Activated naive CD8-positive, alpha-beta T cell treated with anti-CD3 and anti-CD28 coated beads, Interleukin-2, amount 10 ng/mL, durations not matched to agents 7 days and 5 days (primary cell): ENCODE measurements around the gene ESF1. TPM values are rescaled to one million over a fixed set of nuclear protein-coding genes. Genes with fewer than 3 reads are reported as not detected.

Experiments
- ATAC-seq: fragments of 150-1000 bp; cut with Tn5 transposase; one replicate; pipeline ENCODE4 v1.10.0; 2021; ENCODE audit warnings: low read depth, moderate library complexity
- POLR2A ChIA-PET: fragments of 350-600 bp; sonication (Branson Sonifier 250); formaldehyde crosslinking; loops from one replicate; lab custom pipeline; 2021; ENCODE audit warnings: antibody characterized with exemption; lab: Charles Lee
- DNase-seq: peaks from one replicate; pipeline ENCODE4 v3.0.0; 2021
- H3K27ac Mint-ChIP-seq: one replicate; pipeline ENCODE4 v1.8.0; 2022; ENCODE audit warnings: mild to moderate bottlenecking, mixed read lengths
- H3K27me3 Mint-ChIP-seq: one replicate; pipeline ENCODE4 v1.8.0; 2022; ENCODE audit warnings: mild to moderate bottlenecking, moderate library complexity, mixed read lengths
- H3K36me3 Mint-ChIP-seq: one replicate; pipeline ENCODE4 v1.8.0; 2021; ENCODE audit warnings: mild to moderate bottlenecking, mixed read lengths
- H3K4me1 Mint-ChIP-seq: one replicate; pipeline ENCODE4 v1.8.0; 2021; ENCODE audit warnings: mixed read lengths
- H3K4me3 Mint-ChIP-seq: one replicate; pipeline ENCODE4 v1.8.0; 2022; ENCODE audit warnings: mild to moderate bottlenecking, moderate library complexity, mixed read lengths
- H3K9me3 Mint-ChIP-seq: one replicate; pipeline ENCODE4 v1.8.0; 2021; ENCODE audit warnings: mixed read lengths
- total RNA-seq, 2 experiments: library from RNA; stranded (reverse); gene quantifications; one replicate each; pipeline ENCODE4 v1.2.3, GENCODE V29; 2021

Gene ESF1
- total RNA-seq, 2 experiments from 2014 or later: 11.4 to 12.4 TPM

- Mint-ChIP-seq H3K9me3 (peaks cover 2% of the 10 kb centered on the region), H3K27ac (no peak overlapping the region), H3K36me3 (no peaks in the 10 kb centered on the region), H3K4me3 (no peak overlapping the region), H3K4me1 (no peaks in the 10 kb centered on the region), H3K27me3 (peaks cover 3% of the 10 kb centered on the region)
- POLR2A ChIA-PET: no interaction called here
- ATAC-seq (no peak), DNase-seq (no peak)
Measured at GRCh38 chr20:13701486-13701885, 83.2 kb downstream of the ESF1 start.

DNA sequence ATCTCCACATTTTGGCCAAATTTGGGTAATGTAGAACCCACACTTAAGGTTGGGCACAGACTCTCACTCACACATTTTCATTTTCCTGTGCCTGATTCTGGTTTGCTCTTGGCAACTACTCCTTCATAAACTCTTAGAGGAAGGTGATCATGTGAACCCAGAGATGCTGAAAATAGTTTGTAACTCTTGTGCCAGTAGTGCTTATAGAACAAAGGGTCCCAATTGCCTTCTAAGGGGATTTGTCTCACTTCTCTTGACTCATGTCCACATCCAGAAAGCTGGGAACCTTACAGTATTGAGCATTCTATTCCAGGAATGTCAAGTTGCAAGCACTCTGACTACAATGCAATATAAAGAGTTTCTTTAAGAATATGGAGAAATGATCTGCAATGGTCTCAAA lies 84.0 kb downstream of the ESF1 start:
- ATAC-seq: no peak
- no peak overlapping the region for H3K4me3 Mint-ChIP-seq
- H3K9me3 Mint-ChIP-seq: peaks cover 2% of the 10 kb centered on the region
- no peaks in the 10 kb centered on the region for H3K36me3 Mint-ChIP-seq
- H3K27ac Mint-ChIP-seq: no peak overlapping the region
- peaks cover 3% of the 10 kb centered on the region for H3K27me3 Mint-ChIP-seq
- H3K4me1 Mint-ChIP-seq: no peaks in the 10 kb centered on the region
- no peak for DNase-seq
- POLR2A ChIA-PET: no interaction called here

DNA sequence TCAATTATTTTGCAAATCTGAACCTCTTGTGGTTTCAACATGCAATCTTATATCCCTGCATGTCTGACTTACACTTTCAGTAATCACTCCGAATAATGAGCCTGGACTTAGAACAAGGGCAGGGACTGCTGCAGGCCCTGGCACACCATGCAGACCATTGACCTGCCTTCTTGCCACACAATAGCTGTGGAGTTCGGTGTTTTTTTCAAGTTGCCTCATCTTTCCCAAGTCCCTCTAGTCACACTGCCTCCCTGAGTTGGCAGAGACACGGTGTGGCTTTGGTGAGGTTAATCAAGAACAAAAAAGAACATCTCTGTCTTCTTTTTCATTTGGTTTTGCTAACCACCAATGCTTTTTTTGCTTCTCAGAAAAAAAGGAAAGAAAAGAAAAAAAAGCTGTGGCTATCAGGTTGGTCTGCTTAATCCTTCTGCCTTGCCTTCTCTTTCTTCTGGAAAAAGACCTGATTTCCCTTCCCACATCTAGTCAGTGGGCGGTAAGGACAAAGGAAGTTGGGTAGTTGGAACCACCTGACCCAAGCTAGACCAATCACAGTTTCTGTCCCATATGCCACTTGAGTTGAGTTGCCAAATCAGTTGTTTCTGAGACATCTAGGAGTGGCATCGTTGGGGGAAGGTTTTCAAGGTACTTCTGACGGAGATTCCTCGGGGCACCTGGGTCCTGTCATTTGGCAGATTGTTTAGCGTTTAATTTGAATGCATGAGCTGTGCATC lies 90.1 kb downstream of the ESF1 start:
- H3K27me3 Mint-ChIP-seq: peaks cover 7% of the 10 kb centered on the region
- H3K36me3 Mint-ChIP-seq: no peaks in the 10 kb centered on the region
- H3K4me3 Mint-ChIP-seq: no peak overlapping the region
- no peaks in the 10 kb centered on the region for H3K4me1 Mint-ChIP-seq
- no peak overlapping the region for H3K27ac Mint-ChIP-seq
- DNase-seq: no peak
- no peak for ATAC-seq
- peaks cover 3% of the 10 kb centered on the region for H3K9me3 Mint-ChIP-seq
- POLR2A ChIA-PET: no interaction called here

DNA sequence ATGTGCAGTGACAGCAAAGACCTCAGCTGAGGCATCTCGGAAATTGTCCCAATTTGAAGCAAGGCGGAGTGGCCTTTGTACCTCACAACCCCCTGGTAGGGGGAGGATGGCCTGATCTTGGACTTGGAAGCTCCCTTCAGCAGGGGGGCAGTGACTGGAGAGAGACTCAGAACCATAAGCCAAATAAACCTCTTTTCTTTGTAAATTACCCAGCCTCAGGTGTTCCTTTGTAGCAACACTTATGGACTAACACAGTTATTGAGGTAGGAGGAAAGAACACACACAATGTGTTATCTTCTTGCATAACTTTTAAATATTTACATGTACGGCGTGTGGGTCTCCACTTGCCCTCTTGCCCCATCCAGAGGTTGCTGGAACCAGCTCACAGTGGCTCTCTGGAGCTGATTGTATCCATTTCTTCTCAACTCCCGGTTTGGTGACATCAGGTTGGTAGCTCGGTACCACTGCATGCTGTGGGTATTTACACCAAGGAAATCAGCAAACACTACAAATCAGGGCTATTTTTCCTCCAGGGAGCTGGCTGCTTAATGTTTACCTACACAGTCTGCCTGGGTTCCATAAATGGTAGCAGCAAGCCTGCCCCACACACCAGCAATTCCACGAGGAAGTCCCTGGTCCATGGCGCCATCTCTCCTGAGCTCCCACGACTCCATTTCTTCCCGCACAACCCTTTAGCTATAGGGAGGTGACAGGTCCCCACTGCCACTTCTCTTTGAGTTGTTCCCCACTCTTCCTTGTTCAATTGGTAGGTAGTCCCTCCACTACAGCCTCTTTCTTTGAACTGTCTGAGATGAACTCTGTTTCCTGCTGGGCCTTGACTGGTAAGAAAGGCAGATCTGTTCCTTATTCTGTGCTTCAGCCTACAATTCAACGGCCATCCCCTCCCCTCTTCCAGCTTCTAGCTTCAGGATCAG lies 91.7 kb downstream of the ESF1 start:
- no peak for DNase-seq

GRCh38 chr20:13690943-13691342 lies 93.8 kb downstream of the ESF1 start:
- DNase-seq (no peak), ATAC-seq (no peak)
- H3K27ac Mint-ChIP-seq: no peak overlapping the region
- H3K4me3 Mint-ChIP-seq: no peak overlapping the region
- H3K4me1 Mint-ChIP-seq: no peaks in the 10 kb centered on the region
- H3K36me3 Mint-ChIP-seq: no peaks in the 10 kb centered on the region
- POLR2A ChIA-PET: no interaction called here
- peaks cover 4% of the 10 kb centered on the region for H3K27me3 Mint-ChIP-seq
- H3K9me3 Mint-ChIP-seq: peaks cover 3% of the 10 kb centered on the region

More for the DNA sequence above, 91.7 kb downstream of the ESF1 start:
- H3K36me3 Mint-ChIP-seq: no peaks in the 10 kb centered on the region
- no peak for ATAC-seq
- POLR2A ChIA-PET: no interaction called here
- peaks cover 4% of the 10 kb centered on the region for H3K27me3 Mint-ChIP-seq
- no peak overlapping the region for H3K27ac Mint-ChIP-seq
- peaks cover 3% of the 10 kb centered on the region for H3K9me3 Mint-ChIP-seq
- H3K4me1 Mint-ChIP-seq: no peaks in the 10 kb centered on the region
- H3K4me3 Mint-ChIP-seq: no peak overlapping the region

- H3K36me3 Mint-ChIP-seq: no peaks in the 10 kb centered on the region
- H3K27ac Mint-ChIP-seq: no peak overlapping the region
- POLR2A ChIA-PET: no interaction called here
- no peak for DNase-seq
- no peak for ATAC-seq
- peaks cover 3% of the 10 kb centered on the region for H3K9me3 Mint-ChIP-seq
- H3K27me3 Mint-ChIP-seq: peaks cover 5% of the 10 kb centered on the region
- no peak overlapping the region for H3K4me3 Mint-ChIP-seq
- H3K4me1 Mint-ChIP-seq: peaks cover 4% of the 10 kb centered on the region
Measured at GRCh38 chr20:13687815-13688214, 96.9 kb downstream of the ESF1 start.

- no peak for ATAC-seq
- DNase-seq: no peak
- H3K4me3 Mint-ChIP-seq: no peak overlapping the region
- peaks cover 1% of the 10 kb centered on the region for H3K9me3 Mint-ChIP-seq
- H3K36me3 Mint-ChIP-seq: no peaks in the 10 kb centered on the region
- POLR2A ChIA-PET: no interaction called here
- H3K4me1 Mint-ChIP-seq: peaks cover 4% of the 10 kb centered on the region
- H3K27me3 Mint-ChIP-seq: peaks cover 3% of the 10 kb centered on the region
- H3K27ac Mint-ChIP-seq: no peak overlapping the region
Measured at GRCh38 chr20:13685623-13686022, 99.1 kb downstream of the ESF1 start.

DNA sequence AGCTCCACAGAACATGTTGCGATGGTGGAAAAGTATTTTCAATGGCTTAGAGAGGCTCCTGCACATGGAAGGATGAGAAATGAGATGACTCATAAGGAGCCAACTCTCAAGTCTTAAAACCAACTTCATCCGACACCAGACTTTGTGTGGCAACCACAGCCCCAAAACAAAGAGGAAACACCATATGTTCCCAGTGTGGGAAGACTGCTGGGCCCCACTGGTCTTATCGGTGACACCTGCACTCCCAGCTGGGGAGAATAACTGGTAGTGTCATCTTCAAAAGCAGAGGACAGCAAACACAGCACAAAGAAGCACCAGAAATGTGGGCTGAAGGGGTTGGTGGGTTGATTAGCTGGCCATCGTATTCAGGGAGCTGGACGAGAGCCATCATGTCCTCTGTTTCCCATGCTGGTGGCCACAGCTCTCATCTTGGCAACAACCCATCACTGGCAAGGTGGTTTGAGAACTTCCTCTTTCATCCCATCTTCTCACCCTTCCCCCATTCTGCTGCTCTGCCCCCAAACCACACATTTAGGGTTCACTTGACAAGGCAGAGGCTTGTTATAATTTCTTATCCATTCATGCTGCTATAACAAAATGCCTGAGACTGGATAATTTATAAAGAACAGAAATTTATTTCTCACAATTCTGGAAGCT lies 100.0 kb downstream of the ESF1 start:
- DNase-seq (no peak), ATAC-seq (no peak)
- Mint-ChIP-seq H3K27ac (no peak overlapping the region), H3K9me3 (peaks cover 1% of the 10 kb centered on the region), H3K27me3 (peaks cover 3% of the 10 kb centered on the region), H3K36me3 (no peaks in the 10 kb centered on the region), H3K4me3 (no peak overlapping the region), H3K4me1 (peaks cover 4% of the 10 kb centered on the region)
- POLR2A ChIA-PET: no interaction called here

- H3K27ac Mint-ChIP-seq: no peak overlapping the region
- no peaks in the 10 kb centered on the region for H3K36me3 Mint-ChIP-seq
- peaks cover 1% of the 10 kb centered on the region for H3K9me3 Mint-ChIP-seq
- peaks cover 3% of the 10 kb centered on the region for H3K27me3 Mint-ChIP-seq
- POLR2A ChIA-PET: no interaction called here
- peaks cover 4% of the 10 kb centered on the region for H3K4me1 Mint-ChIP-seq
- ATAC-seq (no peak), DNase-seq (no peak)
- no peak overlapping the region for H3K4me3 Mint-ChIP-seq
Measured at GRCh38 chr20:13683833-13684232, 100.9 kb downstream of the ESF1 start.

DNA sequence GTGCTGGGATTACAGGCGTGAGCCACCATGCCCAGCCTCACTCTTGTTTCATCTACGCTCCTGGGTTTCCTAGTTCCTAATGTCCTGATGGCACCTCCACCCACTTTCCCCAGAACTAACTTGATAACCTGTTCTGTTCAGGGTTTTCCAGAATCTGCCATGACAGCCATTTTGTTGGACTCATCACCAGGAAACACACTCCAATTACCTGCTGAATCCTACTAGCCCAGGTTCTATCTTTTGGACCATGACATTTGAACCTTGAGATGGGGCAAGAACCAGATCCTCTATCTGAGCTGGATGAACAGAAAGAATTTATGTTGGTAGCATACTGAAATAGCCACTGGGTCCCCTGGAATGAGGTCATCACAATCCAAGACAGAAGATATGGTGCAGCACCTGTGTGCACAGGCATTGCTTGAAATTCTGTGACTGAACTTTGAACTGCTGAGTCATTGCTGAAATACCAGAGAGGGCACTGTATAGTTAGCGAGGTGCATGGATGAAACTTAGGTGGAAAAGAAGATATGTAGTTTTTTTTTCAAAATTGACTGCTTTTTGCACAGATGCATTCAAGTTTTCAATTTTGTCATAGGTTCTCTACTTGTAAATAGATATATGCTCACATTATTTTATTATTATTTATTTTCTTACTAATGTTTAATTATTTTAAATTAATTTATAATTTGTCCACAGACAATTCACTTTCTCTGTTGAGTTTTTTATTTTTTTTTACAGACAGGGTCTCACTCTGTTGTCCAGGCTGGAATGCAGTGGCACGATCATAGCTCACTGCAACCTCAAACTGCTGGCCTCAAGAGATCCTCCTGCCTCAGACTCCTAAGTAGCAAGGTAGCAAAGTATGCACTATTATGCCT lies 103.2 kb downstream of the ESF1 start:
- POLR2A ChIA-PET: no interaction called here
- Mint-ChIP-seq H3K36me3 (no peaks in the 10 kb centered on the region), H3K27ac (no peak overlapping the region), H3K27me3 (peaks cover 6% of the 10 kb centered on the region), H3K4me3 (no peak overlapping the region), H3K9me3 (peaks cover 1% of the 10 kb centered on the region), H3K4me1 (peaks cover 4% of the 10 kb centered on the region)
- no peak for ATAC-seq
- no peak for DNase-seq

- Mint-ChIP-seq H3K36me3 (no peaks in the 10 kb centered on the region), H3K4me3 (no peak overlapping the region), H3K4me1 (no peaks in the 10 kb centered on the region), H3K27me3 (peaks cover 4% of the 10 kb centered on the region), H3K9me3 (peaks cover 1% of the 10 kb centered on the region), H3K27ac (no peak overlapping the region)
- DNase-seq (no peak), ATAC-seq (no peak)
- POLR2A ChIA-PET: no interaction called here
Measured at GRCh38 chr20:13678944-13679343, 105.8 kb downstream of the ESF1 start.

DNA sequence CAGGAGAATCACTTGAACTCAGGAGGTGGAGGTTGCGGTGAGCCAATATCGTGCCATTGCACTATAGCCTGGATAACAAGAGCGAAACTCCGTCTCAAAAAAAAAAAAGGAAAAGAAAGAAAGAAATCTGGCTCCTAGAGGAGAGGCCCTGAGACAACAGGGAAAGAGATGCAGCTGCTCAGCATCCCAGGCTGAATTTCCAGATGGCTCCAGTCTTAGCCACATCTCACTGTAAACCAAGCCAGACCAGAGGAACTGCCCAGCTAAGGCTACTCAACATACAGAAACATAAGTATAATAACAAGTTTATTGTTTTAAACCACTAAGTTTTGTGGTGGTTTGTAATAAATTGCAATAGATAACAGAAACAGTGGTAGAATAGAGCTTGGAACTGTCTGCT lies 107.5 kb downstream of the ESF1 start:
- no peaks in the 10 kb centered on the region for H3K4me1 Mint-ChIP-seq
- POLR2A ChIA-PET: no interaction called here
- no peak overlapping the region for H3K4me3 Mint-ChIP-seq
- no peak for DNase-seq
- peaks cover 4% of the 10 kb centered on the region for H3K27me3 Mint-ChIP-seq
- no peak for ATAC-seq
- H3K36me3 Mint-ChIP-seq: no peaks in the 10 kb centered on the region
- no peaks in the 10 kb centered on the region for H3K9me3 Mint-ChIP-seq
- H3K27ac Mint-ChIP-seq: no peak overlapping the region

- ATAC-seq: no peak
- H3K9me3 Mint-ChIP-seq: no peaks in the 10 kb centered on the region
- POLR2A ChIA-PET: no interaction called here
Measured at GRCh38 chr20:13676682-13677081, 108.0 kb downstream of the ESF1 start.

More at GRCh38 chr20:13676682-13677081, 108.0 kb downstream of the ESF1 start:
- Mint-ChIP-seq H3K4me1 (no peaks in the 10 kb centered on the region), H3K36me3 (no peaks in the 10 kb centered on the region), H3K4me3 (no peak overlapping the region), H3K27ac (no peak overlapping the region), H3K27me3 (peaks cover 8% of the 10 kb centered on the region)
- DNase-seq: no peak
